DMS114 treated with DMSO at 0.1 percent for 48 hours (cell line): ENCODE results near the gene TRIP10.
"Not testable (repeated sequence)": the region's sequence is repeated elsewhere in the genome, so short reads cannot be mapped to it uniquely, and the experiment has no call there.

Experiments
- DNase-seq: peaks from one replicate; lab custom pipeline; 2025; ENCODE audit not compliant: unreplicated experiment; lab: John Stamatoyannopoulos, UW

The TRIP10 gene

GRCh38 chr19:6739883-6740588 is 556 bp downstream of the TRIP10 start:
- no peak for DNase-seq

- DNase-seq: no peak
These were observed 1.3 kb downstream of the TRIP10 start for GRCh38 chr19:6740589-6741343.

DNA sequence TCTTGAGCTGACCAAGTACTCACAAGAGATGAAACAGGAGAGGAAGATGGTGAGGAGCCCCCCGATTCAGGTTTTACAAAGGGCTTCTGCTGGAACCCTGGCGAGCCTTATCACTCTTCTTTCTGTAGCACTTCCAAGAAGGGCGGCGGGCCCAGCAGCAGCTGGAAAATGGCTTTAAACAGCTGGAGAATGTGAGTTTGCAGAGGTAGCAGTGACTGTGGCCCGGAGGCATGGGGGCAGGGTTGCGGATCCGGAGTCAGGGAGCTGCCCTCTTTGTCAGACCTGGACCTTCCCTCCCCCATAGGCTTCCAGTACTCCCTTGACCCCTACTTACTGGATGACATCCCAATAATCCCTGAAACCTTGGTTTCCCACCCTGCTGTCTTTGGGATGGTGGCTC is 3.6 kb downstream of the TRIP10 start:
- no peak for DNase-seq

- DNase-seq: no peak
These were observed 4.4 kb downstream of the TRIP10 start for GRCh38 chr19:6743714-6744380.

- DNase-seq: no peak
These were observed 5.2 kb downstream of the TRIP10 start for GRCh38 chr19:6744381-6745301.

- DNase-seq: no peak
These were observed 6.5 kb downstream of the TRIP10 start for GRCh38 chr19:6745965-6746364.

DNA sequence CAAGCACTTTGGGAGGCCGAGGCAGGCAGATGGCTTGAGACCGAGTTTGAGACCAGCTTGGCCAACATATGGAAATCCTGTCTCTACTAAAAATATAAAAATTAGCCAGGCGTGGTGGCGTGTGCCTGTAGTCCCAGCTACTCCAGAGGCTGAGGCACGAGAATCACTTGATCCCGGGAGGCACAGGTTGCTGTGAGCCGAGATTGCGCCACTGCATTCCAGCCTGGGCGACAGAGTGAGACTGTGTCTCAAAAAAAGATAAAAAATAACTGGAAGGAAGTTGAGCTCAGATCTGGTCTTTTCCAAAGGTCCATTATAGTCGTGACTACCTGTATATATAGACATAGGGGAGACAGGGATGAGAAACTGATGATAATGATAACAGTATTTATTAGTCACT is 9.1 kb downstream of the TRIP10 start:
- not testable (repeated sequence) for DNase-seq

GRCh38 chr19:6750062-6750461 is 10.6 kb downstream of the TRIP10 start:
- no peak for DNase-seq

- no peak for DNase-seq
These were observed 11.7 kb downstream of the TRIP10 start for GRCh38 chr19:6751189-6751588.

- no peak for DNase-seq
These were observed 13.0 kb downstream of the TRIP10 start for GRCh38 chr19:6752256-6753177.

DNA sequence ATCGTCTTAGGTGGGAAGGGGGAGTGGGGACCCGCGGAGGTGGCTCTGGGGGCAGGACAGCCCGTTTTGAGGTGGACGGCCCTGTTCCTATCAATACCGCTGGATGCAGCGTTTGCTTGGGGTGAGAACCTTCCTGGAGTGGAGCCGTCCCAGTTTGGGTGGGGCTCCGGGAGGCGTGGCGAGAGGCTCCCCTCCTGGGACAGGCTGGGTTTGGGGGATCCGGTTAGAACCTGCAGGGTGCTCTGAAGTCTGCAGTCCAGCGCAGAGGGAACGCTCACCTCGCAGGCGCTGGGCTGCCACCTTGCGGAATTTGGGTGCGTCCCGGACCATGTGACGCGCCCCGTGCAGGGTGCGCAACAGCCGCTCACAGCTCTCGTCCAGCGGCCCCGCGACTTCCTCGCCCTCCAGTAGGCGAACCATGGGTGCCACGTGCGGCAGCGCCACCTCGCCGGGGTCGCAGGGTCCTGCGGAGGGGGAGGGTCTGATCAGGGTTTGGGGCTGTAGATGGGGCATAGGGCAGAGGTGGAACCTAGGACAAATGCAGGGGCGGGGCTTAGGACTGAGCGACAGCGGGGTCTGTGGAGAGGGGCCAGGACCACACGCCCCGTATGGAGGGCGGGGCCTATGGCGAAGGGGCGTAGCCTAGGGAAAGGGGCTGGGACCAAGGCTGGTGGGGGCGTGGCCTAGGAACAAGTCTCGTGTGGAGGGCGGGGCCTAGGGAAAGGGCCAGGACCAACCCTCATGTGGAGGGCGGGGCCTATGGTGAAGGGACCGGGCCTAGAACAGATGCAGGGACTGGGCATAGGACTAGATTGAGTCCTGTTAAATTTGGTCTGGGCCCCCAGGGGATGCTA is 13.9 kb downstream of the TRIP10 start:
- peak; percentile 80 for DNase-seq

- DNase-seq: no peak
These were observed 14.7 kb downstream of the TRIP10 start for GRCh38 chr19:6754136-6754535.

DNA sequence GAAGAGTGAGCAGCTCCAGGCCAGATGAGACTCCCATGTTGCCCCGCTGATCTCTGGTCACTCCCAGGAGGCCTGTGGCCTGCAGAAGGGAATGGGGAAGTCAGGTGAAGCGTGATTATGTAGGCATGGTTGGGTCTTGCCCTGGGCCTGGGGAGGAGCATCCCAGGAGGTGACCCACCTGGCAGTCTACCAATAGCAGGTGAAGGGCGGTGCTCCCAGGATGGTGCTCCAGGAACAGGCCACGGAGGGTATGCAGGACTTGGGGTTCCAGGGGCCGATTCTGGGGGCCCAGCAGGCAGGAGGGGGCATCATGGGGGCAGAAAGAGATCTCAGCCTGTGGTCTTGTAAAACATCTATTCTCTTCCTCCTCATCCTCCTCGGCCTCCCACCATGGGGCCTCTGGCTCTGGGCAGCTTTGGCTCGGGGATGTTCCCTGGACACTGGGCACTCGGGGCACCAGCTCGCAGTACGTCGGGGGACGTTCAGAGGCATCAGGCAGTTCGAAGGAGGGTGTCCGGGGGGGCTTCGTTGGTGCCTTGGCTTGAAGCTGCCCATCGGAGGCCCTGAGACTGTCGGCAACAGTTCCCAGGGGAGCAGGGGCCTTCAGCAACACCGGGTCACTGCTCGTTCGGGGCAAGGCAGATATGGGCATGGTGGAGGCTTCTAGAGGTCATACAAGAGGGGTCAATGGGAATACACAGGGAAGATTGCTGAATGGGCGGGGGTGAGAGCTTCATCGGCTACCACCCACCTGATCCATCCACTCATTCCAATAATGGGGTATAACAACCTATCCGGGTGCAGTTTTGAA is 15.4 kb downstream of the TRIP10 start:
- DNase-seq: no peak

GRCh38 chr19:6760606-6761005 is 21.1 kb downstream of the TRIP10 start:
- no peak for DNase-seq

GRCh38 chr19:6761053-6761676 is 21.7 kb downstream of the TRIP10 start:
- DNase-seq: no peak

DNA sequence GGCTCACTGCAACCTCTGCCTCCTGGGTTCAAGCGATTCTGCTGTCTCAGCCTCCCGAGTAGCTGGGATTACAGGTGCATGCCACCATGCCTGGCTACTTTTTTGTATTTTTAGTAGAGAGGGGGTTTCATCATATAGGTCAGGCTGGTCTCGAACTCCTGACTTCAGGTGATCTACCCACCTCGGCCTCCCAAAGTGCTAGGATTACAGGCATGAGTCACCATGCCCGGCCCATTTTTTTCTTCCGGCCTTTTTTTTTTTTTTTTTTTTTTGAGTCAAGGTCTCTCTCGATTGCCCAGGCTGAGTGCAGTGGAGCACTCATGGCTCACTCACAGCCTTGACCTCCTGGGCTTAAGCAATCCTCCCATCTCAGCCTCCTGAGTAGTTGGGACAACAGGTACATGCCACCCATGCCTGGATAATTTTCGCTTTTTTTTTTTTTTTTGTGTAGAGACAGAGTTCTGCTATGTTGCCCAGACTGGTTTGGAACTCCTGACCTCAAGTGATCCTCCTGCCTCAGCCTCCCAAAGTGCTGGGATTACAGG is 22.8 kb downstream of the TRIP10 start:
- DNase-seq: not testable (repeated sequence)

- no peak for DNase-seq
These were observed 26.4 kb downstream of the TRIP10 start for GRCh38 chr19:6765738-6766356.
